Heart right ventricle (tissue), 16 donors: Measurements from ENCODE around the gene HOMER3. TPM values are rescaled to one million over a fixed set of nuclear protein-coding genes. Genes with fewer than 3 reads are reported as not detected.

Source experiments
- ATAC-seq, 8 donors: fragments of 200-7000 bp; cut with Tn5 transposase; one replicate each; pipeline ENCODE4 v1.9.1; 2020; ENCODE audit warnings: mild to moderate bottlenecking in 8 of 8, moderate library complexity in 8 of 8, moderate number of reproducible peaks in 1 of 8
- DNase-seq, 2 donors: peaks; one replicate each; pipeline ENCODE4 v3.0.0-alpha.2; 2020
- H3K27ac ChIP-seq, 10 donors: fragments of 200-600 bp; sonication (generic) in 2 of 10; one replicate each; pipeline versions ENCODE4 v1.5.0 to v1.8.0; 2020 to 2022; ENCODE audit warnings: mild to moderate bottlenecking in 3 of 10
- H3K27me3 ChIP-seq, 7 donors: fragments of 200-600 bp; one replicate each; pipeline ENCODE4 v1.8.0; 2021 to 2022; ENCODE audit warnings: mild to moderate bottlenecking in 2 of 7
- H3K36me3 ChIP-seq, 9 donors: fragments of 200-600 bp; sonication (generic) in 1 of 9; one replicate each; pipeline versions ENCODE4 v1.5.0 to v1.8.0; 2020 to 2022; ENCODE audit warnings: mild to moderate bottlenecking in 2 of 9
- H3K4me1 ChIP-seq, 9 donors: fragments of 200-600 bp; sonication (generic) in 1 of 9; one replicate each; pipeline versions ENCODE4 v1.5.0 to v1.8.0; 2020 to 2022; ENCODE audit warnings: mild to moderate bottlenecking in 4 of 9
- H3K4me3 ChIP-seq, 10 donors: fragments of 200-600 bp; sonication (generic) in 2 of 10; one replicate each; pipeline versions ENCODE4 v1.5.0 to v1.8.0; 2020 to 2022; ENCODE audit warnings: mild to moderate bottlenecking in 7 of 10, moderate library complexity in 2 of 10
- H3K9me3 ChIP-seq, 11 donors: fragments of 200-600 bp in 10 of 11; sonication (generic) in 2 of 11; one replicate each; pipeline versions ENCODE4 v1.5.0 to v1.8.0; 2013 to 2022; ENCODE audit warnings: mild to moderate bottlenecking in 2 of 11, control low read depth in 1 of 11, moderate library complexity in 1 of 11
- CTCF ChIP-seq, 9 donors: fragments of 200-600 bp; sonication (generic) in 2 of 9; IDR thresholded peaks; one replicate each; pipeline versions ENCODE4 v1.5.0 to v1.8.0; 2021 to 2022; ENCODE audit warnings: antibody characterized with exemption in 9 of 9, mild to moderate bottlenecking in 5 of 9, moderate library complexity in 1 of 9
- WGBS, 2 donors: extraction: QIAGEN DNeasy Blood & Tissue Kit; methylation state at CpG; one replicate each; pipeline ENCODE4 v1.1.7; 2013; ENCODE audit warnings: inconsistent platforms in 1 of 2; 5-methylcytosine and 5-hydroxymethylcytosine counted together
- intact Hi-C, 10 donors: fragments of 100-400 bp; cut with DNase I; formaldehyde crosslinking; loops; one replicate each; pipeline versions ENCODE4 v1.11.1 to v1.14.2; 2022
- polyA plus RNA-seq, 2 donors: library from polyadenylated mRNA; stranded (reverse); fragments of 200-250 nt; gene quantifications; one replicate each; pipeline ENCODE4 v1.2.3, GENCODE V29; 2013
- total RNA-seq, 10 donors: library from RNA; stranded (reverse); fragmentation: NEBNext Ultra II Directional in 3 of 10; extraction: Animal tissue kit (Norgen Biotek cat#: 25700) in 3 of 10; gene quantifications; one replicate each; pipeline versions ENCODE4 v1.2.1 to v1.2.4, GENCODE V29; 2021 to 2023
- donor health status: Arrhythmogenic right ventricular cardiomyopathy.
- donor health status: ischemic (EF 13 %, LVEDD 7.1; RV severe dilation, severe dysfunction).
- donor health status: healthy with polysubstance abuse.
- donor health status: DM: no; HTN: yes; CAD: no.
- donor health status: DM: no; HTN: no; CAD: no.
- donor health status: ischemic (EF 25% LVEDD 6.9; RV normal size, moderate dysfunction).
- donor health status: ischemic (EF 25% LVEDD 5.7; RV mildly dilated, moderate dysfunction).
- donor health status: healthy.
- donor health status: DM: yes; HTN: yes; CAD: no.
- donor health status: Ischemic cardiomyopathy.
- donor health status: ischemic (EF 35%, LVEDD 5.7; RV mildly dilated, moderate dysfunction).
- donor health status: nonischemic (EF 11% LVEDD 7.7; RV severe dilation, severe dysfunction).
- donor health status: DM: yes; HTN: yes; CAD: no.
- donor health status: PGD.
- donor health status: ischemic (EF 29% LVEDD 5.4; RV normal size, mild dysfunction).
- donor health status: nonischemic (EF 23%, LVEDD 6.1; RV moderate dilation, normal function).

The HOMER3 gene
- total and polyA plus RNA-seq, 12 donors = 10.4 to 24.8 (median 14.8) TPM

- H3K9me3 ChIP-seq = no peaks in the 10 kb centered on the region
- 83 to 84% methylated on average over 7 of the region's 7 CpGs for WGBS, 2 donors
- DNase-seq (no peak), ATAC-seq (no peak)
- intact Hi-C loops = loop anchor here in 2 of 10 donors (5.0 to 10.0 kb wide), 2 partner anchors 33 to 86 kb away; partner anchors contain the start of gene CERS1 (in 1 of the 2)
- H3K4me1 ChIP-seq = peaks cover 0 to 13% (median 5%) of the 10 kb centered on the region in 9 donors
- no peak for TF ChIP-seq CTCF (IDR thresholded peaks at IDR 0.05)
- peaks cover 0 to 8% (median 3%) of the 10 kb centered on the region in 7 donors for H3K27me3 ChIP-seq
- H3K4me3 ChIP-seq = no peak overlapping the region
- no peak overlapping the region for H3K27ac ChIP-seq
- H3K36me3 ChIP-seq = no peaks in the 10 kb centered on the region
Observed at GRCh38 chr19:18980432-18981020, 39.5 kb upstream of the HOMER3 start.

GRCh38 chr19:18978616-18979015 is 37.6 kb upstream of the HOMER3 start:
- intact Hi-C loops = no loop called here
- Histone ChIP-seq H3K4me1 (no peaks in the 10 kb centered on the region), H3K36me3 (no peaks in the 10 kb centered on the region), H3K27ac (no peak overlapping the region), H3K9me3 (no peaks in the 10 kb centered on the region), H3K27me3 (peaks cover 0 to 9% (median 3%) of the 10 kb centered on the region in 7 donors), H3K4me3 (no peak overlapping the region)
- no peak for ATAC-seq
- DNase-seq = no peak
- 76% methylated on average over 7 of the region's 7 CpGs for WGBS, 2 donors
- TF ChIP-seq CTCF (IDR thresholded peaks at IDR 0.05) = no peak

GRCh38 chr19:18975869-18976268 is 34.9 kb upstream of the HOMER3 start:
- Histone ChIP-seq H3K27ac (no peak overlapping the region), H3K27me3 (peaks cover 0 to 3% (median 0%) of the 10 kb centered on the region in 7 donors), H3K36me3 (no peaks in the 10 kb centered on the region), H3K4me3 (no peak overlapping the region), H3K4me1 (peaks cover 0 to 22% (median 12%) of the 10 kb centered on the region in 9 donors), H3K9me3 (no peaks in the 10 kb centered on the region)
- TF ChIP-seq CTCF (IDR thresholded peaks at IDR 0.05) = no peak
- intact Hi-C loops = no loop called here
- ATAC-seq (no peak), DNase-seq (no peak)
- 82 to 85% methylated on average over 10 of the region's 10 CpGs for WGBS, 2 donors

- H3K27me3 ChIP-seq = peaks cover 0 to 3% (median 0%) of the 10 kb centered on the region in 7 donors
- no peak overlapping the region for H3K4me3 ChIP-seq
- no peaks in the 10 kb centered on the region for H3K9me3 ChIP-seq
- no peak for ATAC-seq
- H3K36me3 ChIP-seq = no peaks in the 10 kb centered on the region
- no peak overlapping the region for H3K27ac ChIP-seq
- TF ChIP-seq CTCF (IDR thresholded peaks at IDR 0.05) = no peak
- intact Hi-C loops = no loop called here
- DNase-seq = no peak
- WGBS, 2 donors = 98 to 99% methylated on average over 3 of the region's 3 CpGs
- H3K4me1 ChIP-seq = peaks cover 0 to 27% (median 13%) of the 10 kb centered on the region in 9 donors
Observed at GRCh38 chr19:18975011-18975410, 34.0 kb upstream of the HOMER3 start.
